HepG2 (cell line): ENCODE measurements around the gene SNX19. TPM values are rescaled to one million over a fixed set of nuclear protein-coding genes. Genes with fewer than 3 reads are reported as not detected.

Source experiments
- ATAC-seq: fragments of 200-7000 bp; cut with Tn5 transposase; 3 replicates; pipeline ENCODE4 v1.9.1; 2020; ENCODE audit warnings: mild to moderate bottlenecking, moderate library complexity
- BruUV-seq: library from RNA; stranded (reverse); fragments of 400-500 nt; replicated peaks from 2 replicates; lab custom pipeline; 2021; lab: Mats Ljungman, UMichigan
- CTCF ChIA-PET: fragments of 300-600 bp; formaldehyde crosslinking; extraction: SDS; loops from one replicate; lab custom pipeline; 2021; ENCODE audit warnings: low total read pairs, inconsistent platforms, low intra/inter-chr PET ratio; lab: Yijun Ruan, JAX
- POLR2A ChIA-PET: fragments of 350-600 bp; sonication (Branson Sonifier 250); formaldehyde crosslinking; loops from one replicate; lab custom pipeline; 2020; ENCODE audit warnings: antibody characterized with exemption, inconsistent platforms; lab: Yijun Ruan, JAX
- DNase-seq: peaks from one replicate; pipeline ENCODE4 v3.0.0-alpha.2; 2015; ENCODE audit warnings: low spot score
- FAIRE-seq: peaks from 3 replicates; lab custom pipeline; 2011; peaks lifted over from hg19 to GRCh38; lab: Jason Lieb, UNC
- H2AFZ ChIP-seq: one replicate; pipeline ENCODE4 v1.6.1; 2011; ENCODE audit warnings: low read length, inconsistent platforms
- H3K27ac ChIP-seq: fragments of 300-600 bp; 3 replicates; pipeline ENCODE4 v1.8.0; 2011; ENCODE audit warnings: mixed run types, mild to moderate bottlenecking, mixed read lengths, low read length, inconsistent platforms; ENCODE audit not compliant: insufficient read depth; ENCODE audit errors: extremely low read length
- H3K27me3 ChIP-seq, 2 experiments: fragments of 200-600 bp in 1 of 2; 2 replicates in 1 of 2; 3 replicates in 1 of 2; pipeline versions ENCODE4 v1.6.0 to v1.8.0; 2011; ENCODE audit warnings: low read length in 2 of 2, mild to moderate bottlenecking in 2 of 2, moderate library complexity in 2 of 2, inconsistent platforms in 1 of 2; ENCODE audit not compliant: insufficient read depth in 2 of 2, control insufficient read depth in 1 of 2
- H3K36me3 ChIP-seq, 2 experiments: fragments of 200-600 bp in 1 of 2; replicated peaks in 1 of 2; 2 replicates in 1 of 2; 3 replicates in 1 of 2; pipeline versions ENCODE4 v1.5.1 to v1.8.0; 2011; ENCODE audit warnings: low read length in 2 of 2, inconsistent platforms in 1 of 2; ENCODE audit not compliant: insufficient read depth in 2 of 2, control insufficient read depth in 1 of 2
- H3K4me1 ChIP-seq: 2 replicates; pipeline ENCODE4 v1.5.1; 2012; ENCODE audit warnings: low read length, inconsistent platforms; ENCODE audit not compliant: insufficient read depth
- H3K4me2 ChIP-seq: 2 replicates; pipeline ENCODE4 v1.6.0; 2011; ENCODE audit warnings: low read depth, low read length, inconsistent platforms
- H3K4me3 ChIP-seq, 3 experiments: fragments of 200-600 bp in 1 of 3; sonication (generic), shearing (Covaris generic) in 1 of 3; replicated peaks in 1 of 3; 2 replicates each; pipeline ENCODE4 v1.5.1; 2011 to 2016; ENCODE audit warnings: low read length in 3 of 3, inconsistent platforms in 2 of 3, low read depth in 2 of 3, mild to moderate bottlenecking in 2 of 3, control low read depth in 1 of 3, mixed read lengths in 1 of 3; ENCODE audit not compliant: insufficient read depth in 1 of 3
- H3K79me2 ChIP-seq: one replicate; pipeline ENCODE4 v1.6.1; 2011; ENCODE audit warnings: low read length, inconsistent platforms; ENCODE audit not compliant: insufficient read depth
- H3K9ac ChIP-seq: 2 replicates; pipeline ENCODE4 v1.6.0; 2011; ENCODE audit warnings: mild to moderate bottlenecking, low read depth, low read length, inconsistent platforms; ENCODE audit not compliant: insufficient read depth
- H3K9me3 ChIP-seq: 2 replicates; pipeline ENCODE4 v1.5.1; 2012; ENCODE audit warnings: mild to moderate bottlenecking, low read length
- H4K20me1 ChIP-seq: 2 replicates; pipeline ENCODE4 v1.6.0; 2011; ENCODE audit warnings: inconsistent platforms, mild to moderate bottlenecking, low read length, moderate library complexity; ENCODE audit not compliant: insufficient read depth
- BRCA1 ChIP-seq: sonication (generic); formaldehyde crosslinking; IDR thresholded peaks from 2 replicates; pipeline ENCODE4 v1.4.0; 2020; ENCODE audit warnings: missing genetic modification reagents
- RAD21 ChIP-seq: fragments of 450-650 bp; formaldehyde crosslinking; IDR thresholded peaks from 2 replicates; pipeline ENCODE4 v1.5.0; 2020; ENCODE audit warnings: mild to moderate bottlenecking
- SMAD3 ChIP-seq: sonication (generic); formaldehyde crosslinking; IDR thresholded peaks from 2 replicates; pipeline ENCODE4 v1.4.0; 2020; ENCODE audit warnings: missing genetic modification reagents
- TARDBP ChIP-seq: sonication (generic); formaldehyde crosslinking; IDR thresholded peaks from 2 replicates; pipeline ENCODE4 v1.8.0; 2022; ENCODE audit warnings: mild to moderate bottlenecking, missing genetic modification reagents
- ZNF124 ChIP-seq: sonication (generic); formaldehyde crosslinking; IDR thresholded peaks from 2 replicates; pipeline ENCODE4 v1.4.0; 2020; ENCODE audit warnings: missing genetic modification reagents
- ZNF253 ChIP-seq: sonication (generic); formaldehyde crosslinking; IDR thresholded peaks from 2 replicates; pipeline ENCODE4 v1.8.0; 2022; ENCODE audit warnings: mild to moderate bottlenecking, missing genetic modification reagents, borderline replicate concordance
- ZNF3 ChIP-seq: IDR thresholded peaks from 2 replicates; pipeline ENCODE4 v1.7.0; 2017; ENCODE audit warnings: inconsistent platforms
- WGBS: methylation state at CpG from one replicate; pipeline ENCODE4 v1.1.6; 2017; ENCODE audit warnings: low lambda C conversion rate; 5-methylcytosine and 5-hydroxymethylcytosine counted together
- in situ Hi-C: cut with HindIII; loops from 2 replicates; pipeline ENCODE4 v1.10.0; 2017; ENCODE audit warnings: low pct_unique_long_range_greater_than_20kb; ENCODE audit not compliant: extremely low pct_ligation_motif_present
- intact Hi-C: fragments of 100-400 bp; cut with micrococcal nuclease; formaldehyde crosslinking; loops from one replicate; pipeline ENCODE4 v1.10.0; 2022; ENCODE audit not compliant: unreplicated experiment
- polyA plus RNA-seq, 8 experiments: library from polyadenylated mRNA; depleted of rRNA in 3 of 8; stranded (reverse) in 7 of 8; unstranded in 1 of 8; fragments of >200 nt; fragmentation: Illumina TruSeq in 4 of 8; extraction: Trizol in 4 of 8; gene quantifications; 2 replicates each; pipeline versions ENCODE4 v1.2.1 to v1.2.3, GENCODE V29; 2011 to 2016; ENCODE audit warnings: low read depth in 4 of 8, missing spikeins in 1 of 8, mixed read lengths in 1 of 8; ENCODE audit not compliant: insufficient read depth in 1 of 8
- total RNA-seq, 5 experiments: library from RNA; depleted of rRNA; stranded (reverse); fragments of >200 nt; fragmentation: Illumina TruSeq; extraction: Trizol; gene quantifications; 2 replicates each; pipeline ENCODE4 v1.2.3, GENCODE V29; 2016; ENCODE audit warnings: low read depth in 1 of 5
- TF ChIP-seq, protein P1 (sequence below): sonication (generic); formaldehyde crosslinking; IDR thresholded peaks from 2 replicates; pipeline ENCODE4 v1.5.1; 2020; ENCODE audit warnings: missing genetic modification reagents, mild to moderate bottlenecking, borderline replicate concordance

Gene SNX19
- total and polyA plus RNA-seq, 2 of the 13 experiments (the other 11 are each of a cell fraction or from before 2014, with no cell fraction given), result 0.13 to 0.27 TPM

DNA sequence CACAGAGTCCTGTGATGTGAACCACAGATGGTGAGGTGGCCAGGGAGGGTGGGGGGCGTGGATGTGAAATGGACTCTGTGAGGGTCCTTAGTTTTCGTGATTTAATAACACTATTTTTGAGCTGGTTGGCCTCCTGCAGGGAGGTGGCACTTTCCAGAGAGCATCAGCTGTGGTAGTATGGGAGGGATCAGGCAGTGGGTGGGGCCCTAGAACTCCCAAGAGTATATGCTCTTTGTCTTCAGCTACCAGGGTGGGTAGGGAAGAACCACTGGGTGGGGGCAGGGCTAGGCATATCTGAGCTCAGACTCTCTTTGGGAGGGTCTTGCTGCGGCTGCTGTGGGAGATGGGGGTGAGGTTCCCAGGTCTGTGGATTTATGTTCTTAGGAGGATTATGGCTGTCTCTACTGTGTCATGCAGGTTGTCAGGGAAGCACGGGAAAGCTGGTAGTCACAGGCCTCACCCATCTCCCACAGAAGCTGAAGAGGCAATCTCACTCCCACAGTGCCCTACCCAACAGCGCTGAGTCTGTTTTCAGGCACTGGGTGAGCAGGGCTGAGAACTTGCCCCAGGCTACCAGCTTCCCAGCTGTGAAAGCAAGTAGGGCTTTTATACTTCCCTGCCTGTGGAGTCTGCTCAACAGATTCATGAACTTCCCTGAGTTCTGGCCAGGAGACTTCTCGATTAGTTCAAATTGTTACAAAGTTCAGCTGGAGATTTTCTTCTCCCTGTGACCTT, 47.9 kb upstream of the SNX19 start:
- no peak overlapping the region for H3K4me2 ChIP-seq
- no peak for ATAC-seq
- no peak overlapping the region for H3K9ac ChIP-seq
- FAIRE-seq, result no peak
- H3K27ac ChIP-seq, result no peak overlapping the region
- no peaks in the 10 kb centered on the region for H3K79me2 ChIP-seq
- DNase-seq, result no peak
- no peaks in the 10 kb centered on the region for H3K36me3 ChIP-seq
- TF ChIP-seq ZNF253, result no peak
- no peak for TF ChIP-seq BRCA1
- TF ChIP-seq, protein P1, sequence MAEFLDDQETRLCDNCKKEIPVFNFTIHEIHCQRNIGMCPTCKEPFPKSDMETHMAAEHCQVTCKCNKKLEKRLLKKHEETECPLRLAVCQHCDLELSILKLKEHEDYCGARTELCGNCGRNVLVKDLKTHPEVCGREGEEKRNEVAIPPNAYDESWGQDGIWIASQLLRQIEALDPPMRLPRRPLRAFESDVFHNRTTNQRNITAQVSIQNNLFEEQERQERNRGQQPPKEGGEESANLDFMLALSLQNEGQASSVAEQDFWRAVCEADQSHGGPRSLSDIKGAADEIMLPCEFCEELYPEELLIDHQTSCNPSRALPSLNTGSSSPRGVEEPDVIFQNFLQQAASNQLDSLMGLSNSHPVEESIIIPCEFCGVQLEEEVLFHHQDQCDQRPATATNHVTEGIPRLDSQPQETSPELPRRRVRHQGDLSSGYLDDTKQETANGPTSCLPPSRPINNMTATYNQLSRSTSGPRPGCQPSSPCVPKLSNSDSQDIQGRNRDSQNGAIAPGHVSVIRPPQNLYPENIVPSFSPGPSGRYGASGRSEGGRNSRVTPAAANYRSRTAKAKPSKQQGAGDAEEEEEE, result no peak
- no peak for TF ChIP-seq ZNF3 (CRISPR knock-in tag)
- TF ChIP-seq SMAD3 (CRISPR knock-in tag), result no peak
- TF ChIP-seq RAD21 (CRISPR knock-in tag), result no peak
- TF ChIP-seq ZNF124 (CRISPR knock-in tag), result no peak
- no peak for TF ChIP-seq TARDBP (CRISPR knock-in tag)
- TF ChIP-seq, all 625 proteins: peak for 0
- no TSS peak for BruUV-seq
- H3K4me1 ChIP-seq, result no peaks in the 10 kb centered on the region
- H2AFZ ChIP-seq, result no peak overlapping the region
- H3K4me3 ChIP-seq, result no peak overlapping the region
- intact Hi-C loops (no loop called here), in situ Hi-C loops (no loop called here)
- no peaks in the 10 kb centered on the region for H3K9me3 ChIP-seq
- H3K27me3 ChIP-seq, result no peaks in the 10 kb centered on the region; a peak in 1 of 5 replicates
- WGBS, result 8% methylated on average over 4 of the region's 6 CpGs
- ChIA-PET CTCF (no interaction called here), POLR2A (no interaction called here)
- no peaks in the 10 kb centered on the region for H4K20me1 ChIP-seq
